HL-60 (cell line): ENCODE data around the gene OR1S1.

Experiments used
- DNase-seq, 2 experiments: peaks; one replicate each; pipeline ENCODE4 v3.0.0-alpha.2; 2010 to 2020; ENCODE audit warnings: low read depth in 1 of 2, low spot score in 1 of 2
- H3K27ac ChIP-seq: fragments of 250-450 bp; sonication (Bioruptor Pico); replicated peaks from 2 replicates; pipeline ENCODE4 v1.5.1; 2020; ENCODE audit warnings: mild to moderate bottlenecking, moderate library complexity
- H3K27me3 ChIP-seq: fragments of 250-450 bp; sonication (Bioruptor Pico); 2 replicates; pipeline ENCODE4 v1.5.1; 2021; ENCODE audit warnings: mild to moderate bottlenecking, moderate library complexity; ENCODE audit not compliant: insufficient read depth, poor library complexity, severe bottlenecking
- H3K4me3 ChIP-seq: replicated peaks from 2 replicates; pipeline ENCODE4 v1.5.1; 2011; ENCODE audit warnings: mild to moderate bottlenecking, control low read depth, low read length; ENCODE audit not compliant: insufficient read depth
- GABPA ChIP-seq: IDR thresholded peaks from 2 replicates; pipeline ENCODE4 v1.6.1; 2012; ENCODE audit warnings: low read depth
- POLR2AphosphoS5 ChIP-seq: IDR thresholded peaks from 2 replicates; pipeline ENCODE4 v1.6.1; 2012; ENCODE audit warnings: low read depth
- SPI1 ChIP-seq: IDR thresholded peaks from 2 replicates; pipeline ENCODE4 v1.6.1; 2012; ENCODE audit warnings: low read depth, mild to moderate bottlenecking, borderline replicate concordance
- TF ChIP-seq, protein P1 (sequence below): IDR thresholded peaks from 2 replicates; pipeline ENCODE4 v1.6.1; 2012; ENCODE audit warnings: low read depth; ENCODE audit not compliant: insufficient replicate concordance
- TF ChIP-seq, protein P2 (sequence below): IDR thresholded peaks from one replicate; pipeline ENCODE4 v1.5.1; 2011; ENCODE audit warnings: low read length, control low read depth, inconsistent platforms; ENCODE audit not compliant: insufficient read depth

OR1S1 gene

DNA sequence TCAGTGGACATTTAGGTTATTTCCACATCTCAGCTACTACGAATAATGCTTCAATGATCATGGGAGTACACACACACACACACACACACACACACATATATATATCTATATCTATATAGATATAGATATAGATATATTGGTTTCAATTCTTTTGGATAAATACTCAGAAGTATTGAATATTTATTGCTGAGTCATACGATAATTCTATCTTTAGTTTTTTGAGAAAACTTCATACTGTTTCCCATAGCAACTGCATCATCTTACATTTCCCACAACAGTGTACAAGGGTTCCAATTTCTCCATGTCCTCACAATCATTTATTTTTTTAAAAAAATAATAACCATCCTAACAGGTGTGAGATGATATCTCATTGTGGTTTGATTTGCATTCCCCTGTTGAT, 16.6 kb upstream of the OR1S1 start:
- TF ChIP-seq, protein P1, sequence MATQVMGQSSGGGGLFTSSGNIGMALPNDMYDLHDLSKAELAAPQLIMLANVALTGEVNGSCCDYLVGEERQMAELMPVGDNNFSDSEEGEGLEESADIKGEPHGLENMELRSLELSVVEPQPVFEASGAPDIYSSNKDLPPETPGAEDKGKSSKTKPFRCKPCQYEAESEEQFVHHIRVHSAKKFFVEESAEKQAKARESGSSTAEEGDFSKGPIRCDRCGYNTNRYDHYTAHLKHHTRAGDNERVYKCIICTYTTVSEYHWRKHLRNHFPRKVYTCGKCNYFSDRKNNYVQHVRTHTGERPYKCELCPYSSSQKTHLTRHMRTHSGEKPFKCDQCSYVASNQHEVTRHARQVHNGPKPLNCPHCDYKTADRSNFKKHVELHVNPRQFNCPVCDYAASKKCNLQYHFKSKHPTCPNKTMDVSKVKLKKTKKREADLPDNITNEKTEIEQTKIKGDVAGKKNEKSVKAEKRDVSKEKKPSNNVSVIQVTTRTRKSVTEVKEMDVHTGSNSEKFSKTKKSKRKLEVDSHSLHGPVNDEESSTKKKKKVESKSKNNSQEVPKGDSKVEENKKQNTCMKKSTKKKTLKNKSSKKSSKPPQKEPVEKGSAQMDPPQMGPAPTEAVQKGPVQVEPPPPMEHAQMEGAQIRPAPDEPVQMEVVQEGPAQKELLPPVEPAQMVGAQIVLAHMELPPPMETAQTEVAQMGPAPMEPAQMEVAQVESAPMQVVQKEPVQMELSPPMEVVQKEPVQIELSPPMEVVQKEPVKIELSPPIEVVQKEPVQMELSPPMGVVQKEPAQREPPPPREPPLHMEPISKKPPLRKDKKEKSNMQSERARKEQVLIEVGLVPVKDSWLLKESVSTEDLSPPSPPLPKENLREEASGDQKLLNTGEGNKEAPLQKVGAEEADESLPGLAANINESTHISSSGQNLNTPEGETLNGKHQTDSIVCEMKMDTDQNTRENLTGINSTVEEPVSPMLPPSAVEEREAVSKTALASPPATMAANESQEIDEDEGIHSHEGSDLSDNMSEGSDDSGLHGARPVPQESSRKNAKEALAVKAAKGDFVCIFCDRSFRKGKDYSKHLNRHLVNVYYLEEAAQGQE: no peak
- no peak for TF ChIP-seq GABPA
- TF ChIP-seq POLR2AphosphoS5: no peak
- TF ChIP-seq SPI1: no peak
- TF ChIP-seq, protein P2, sequence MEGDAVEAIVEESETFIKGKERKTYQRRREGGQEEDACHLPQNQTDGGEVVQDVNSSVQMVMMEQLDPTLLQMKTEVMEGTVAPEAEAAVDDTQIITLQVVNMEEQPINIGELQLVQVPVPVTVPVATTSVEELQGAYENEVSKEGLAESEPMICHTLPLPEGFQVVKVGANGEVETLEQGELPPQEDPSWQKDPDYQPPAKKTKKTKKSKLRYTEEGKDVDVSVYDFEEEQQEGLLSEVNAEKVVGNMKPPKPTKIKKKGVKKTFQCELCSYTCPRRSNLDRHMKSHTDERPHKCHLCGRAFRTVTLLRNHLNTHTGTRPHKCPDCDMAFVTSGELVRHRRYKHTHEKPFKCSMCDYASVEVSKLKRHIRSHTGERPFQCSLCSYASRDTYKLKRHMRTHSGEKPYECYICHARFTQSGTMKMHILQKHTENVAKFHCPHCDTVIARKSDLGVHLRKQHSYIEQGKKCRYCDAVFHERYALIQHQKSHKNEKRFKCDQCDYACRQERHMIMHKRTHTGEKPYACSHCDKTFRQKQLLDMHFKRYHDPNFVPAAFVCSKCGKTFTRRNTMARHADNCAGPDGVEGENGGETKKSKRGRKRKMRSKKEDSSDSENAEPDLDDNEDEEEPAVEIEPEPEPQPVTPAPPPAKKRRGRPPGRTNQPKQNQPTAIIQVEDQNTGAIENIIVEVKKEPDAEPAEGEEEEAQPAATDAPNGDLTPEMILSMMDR: no peak

DNA sequence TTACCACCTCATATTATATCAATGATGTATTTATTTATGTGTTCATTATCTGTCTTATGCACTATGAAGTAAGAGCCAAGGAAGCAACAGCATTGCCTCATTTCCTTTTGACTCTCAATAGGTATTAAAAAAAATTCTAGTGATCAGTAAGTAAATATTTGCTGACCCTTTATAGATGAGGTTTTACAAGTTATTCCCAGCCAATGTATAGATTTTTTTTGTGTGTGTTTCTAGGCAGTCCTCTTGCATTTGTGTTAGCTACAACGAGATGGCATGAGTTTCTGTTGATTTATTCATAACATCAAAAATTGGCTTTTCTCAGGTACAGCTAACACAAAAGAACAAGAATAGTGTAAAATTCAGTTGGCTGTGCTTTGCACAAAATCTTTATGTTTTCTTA, 13.2 kb upstream of the OR1S1 start:
- H3K27me3 ChIP-seq: no peaks in the 10 kb centered on the region
- no peak overlapping the region for H3K27ac ChIP-seq
- no peak for DNase-seq
- no peak overlapping the region for H3K4me3 ChIP-seq
- TF ChIP-seq POLR2AphosphoS5: no peak
- TF ChIP-seq SPI1: no peak
- TF ChIP-seq, protein P2: no peak
- no peak for TF ChIP-seq GABPA
- TF ChIP-seq, protein P1: no peak

More for the DNA sequence above, 16.6 kb upstream of the OR1S1 start:
- no peaks in the 10 kb centered on the region for H3K27me3 ChIP-seq
- no peak for DNase-seq
- H3K4me3 ChIP-seq: no peak overlapping the region
- H3K27ac ChIP-seq: no peak overlapping the region

DNA sequence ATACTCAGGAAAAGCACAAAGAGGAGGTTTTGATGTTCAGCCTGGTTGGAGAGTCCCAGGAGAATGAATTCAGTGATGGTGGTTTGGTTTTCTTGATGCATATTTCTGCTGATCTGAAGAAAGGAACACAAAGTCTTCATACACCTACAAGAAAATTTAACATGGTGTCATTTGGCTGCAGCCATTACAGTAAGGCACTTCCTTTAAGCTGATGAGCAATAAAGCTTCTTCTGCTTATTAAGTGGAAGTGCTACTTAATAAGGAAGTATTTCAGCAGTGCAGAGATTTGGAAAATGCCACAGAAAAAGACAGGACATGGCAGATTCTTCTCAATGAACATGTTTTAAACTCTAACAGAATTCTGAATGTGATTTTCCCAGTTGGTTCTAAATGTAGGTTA, 8.5 kb upstream of the OR1S1 start, which contains the start of gene OR1S2:
Gene OR1S2, minus strand, starts transcription at position 101 of the 400 bp plus-strand sequence. Its CDS starts 0 bp downstream, at position 101.
- Histone ChIP-seq H3K27ac (no peak within 1 kb of the TSS), H3K27me3 (no peaks in the 10 kb centered on the region), H3K4me3 (no peak within 1 kb of the TSS)
- DNase-seq: no peak
- TF ChIP-seq POLR2AphosphoS5 (no peak), GABPA (no peak), SPI1 (no peak)
- TF ChIP-seq, protein P2: no peak
- TF ChIP-seq, protein P1: no peak
